NOMO-1 treated with DMSO at 0.1 percent for 48 hours (cell line): Measurements from ENCODE around the gene RUFY3.
A peak's percentile ranks its signal among the peaks of the same experiment; 100 is the strongest.
"Not testable (repeated sequence)": the region's sequence is repeated elsewhere in the genome, so short reads cannot be mapped to it uniquely, and the experiment has no call there.

Source experiments
- DNase-seq: peaks from one replicate; lab custom pipeline; 2025; ENCODE audit not compliant: unreplicated experiment; lab: John Stamatoyannopoulos, UW

Gene RUFY3

DNA sequence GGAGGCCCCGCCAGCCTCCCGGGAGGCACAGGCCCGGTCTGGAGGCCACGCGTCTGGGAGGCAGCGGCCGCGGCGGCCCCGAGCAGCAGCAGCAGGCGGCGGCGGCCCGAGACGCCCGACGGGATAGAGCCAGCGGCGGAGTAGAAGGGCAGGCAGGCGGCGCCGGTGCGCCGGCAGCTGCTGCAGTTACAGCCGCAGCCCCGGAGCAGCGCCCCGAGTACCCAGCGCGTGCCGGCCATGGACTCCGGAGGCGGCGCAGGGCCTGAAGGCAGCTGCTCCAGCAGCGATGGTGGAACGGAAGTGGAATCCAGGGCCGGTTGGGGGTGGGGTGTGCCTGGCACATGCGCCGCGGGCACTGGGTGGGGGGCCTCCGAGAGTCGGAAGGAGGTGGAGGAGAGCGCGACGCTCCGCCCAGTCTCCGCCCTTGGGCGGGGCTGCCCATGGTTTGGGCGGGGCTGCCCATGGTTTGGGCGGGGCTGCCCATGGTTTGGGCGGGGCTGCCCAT is 117.9 kb downstream of the RUFY3 start, which contains the start of gene GRSF1:
Gene GRSF1, minus strand, starts transcription at position 302 of the 505 bp plus-strand sequence. Its CDS starts 63 bp downstream, at position 239.
- peak; percentile 70 for DNase-seq

DNA sequence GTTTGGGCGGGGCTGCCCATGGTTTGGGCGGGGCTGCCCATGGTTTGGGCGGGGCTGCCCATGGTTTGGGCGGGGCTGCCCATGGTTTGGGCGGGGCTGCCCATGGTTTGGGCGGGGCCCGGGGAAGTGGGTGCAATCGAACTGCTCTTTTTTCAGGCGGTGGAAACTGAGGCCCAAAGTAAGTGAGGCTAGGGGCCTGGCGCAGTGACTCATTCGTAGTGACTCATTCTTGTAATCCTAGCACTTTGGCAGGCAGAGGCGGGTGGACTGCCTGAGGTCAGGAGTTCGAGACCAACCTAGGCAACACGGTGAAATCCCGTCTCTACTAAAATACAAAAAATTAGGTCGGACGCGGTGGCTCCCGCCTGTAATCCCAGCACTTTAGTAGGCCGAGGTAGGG is 118.4 kb downstream of the RUFY3 start:
- DNase-seq = not testable (repeated sequence)

DNA sequence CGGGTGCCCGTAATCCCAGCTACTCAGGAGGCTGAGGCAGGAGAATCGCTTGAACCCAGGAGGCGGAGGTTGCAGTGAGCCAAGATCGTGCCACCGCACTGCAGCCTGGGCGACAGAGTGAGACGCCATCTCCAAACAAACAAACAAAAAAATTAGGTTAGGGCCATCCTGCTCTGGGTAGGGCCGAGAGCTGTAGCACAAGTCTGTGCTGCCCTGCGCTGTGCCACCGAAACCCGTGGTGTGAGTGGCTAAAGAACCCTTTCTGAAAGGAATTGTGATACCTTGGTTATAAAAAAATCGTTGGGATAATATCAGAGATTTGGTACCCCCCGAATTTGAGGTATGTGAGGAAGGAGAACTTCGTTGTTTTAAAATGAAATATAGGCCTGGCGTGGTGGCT is 118.9 kb downstream of the RUFY3 start:
- DNase-seq = not testable (repeated sequence)

DNA sequence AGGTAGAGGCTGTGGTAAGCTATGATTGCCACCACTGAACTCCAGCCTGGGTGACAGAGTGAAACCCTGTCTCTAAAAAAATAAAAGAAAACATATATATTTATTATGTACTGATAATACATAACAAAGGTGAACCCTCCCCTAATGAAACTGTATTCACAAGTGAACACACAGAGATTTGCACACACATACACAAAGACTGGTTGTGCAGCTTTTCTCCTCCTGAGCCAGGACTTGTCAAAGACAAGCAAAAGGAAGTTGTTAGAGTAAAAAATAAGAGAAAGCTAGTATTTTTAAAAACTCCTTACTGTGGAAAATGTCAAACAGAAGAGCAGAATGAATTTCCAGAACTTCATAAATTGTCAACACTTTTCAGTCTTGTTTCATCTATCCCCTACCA is 119.4 kb downstream of the RUFY3 start:
- no peak for DNase-seq

DNA sequence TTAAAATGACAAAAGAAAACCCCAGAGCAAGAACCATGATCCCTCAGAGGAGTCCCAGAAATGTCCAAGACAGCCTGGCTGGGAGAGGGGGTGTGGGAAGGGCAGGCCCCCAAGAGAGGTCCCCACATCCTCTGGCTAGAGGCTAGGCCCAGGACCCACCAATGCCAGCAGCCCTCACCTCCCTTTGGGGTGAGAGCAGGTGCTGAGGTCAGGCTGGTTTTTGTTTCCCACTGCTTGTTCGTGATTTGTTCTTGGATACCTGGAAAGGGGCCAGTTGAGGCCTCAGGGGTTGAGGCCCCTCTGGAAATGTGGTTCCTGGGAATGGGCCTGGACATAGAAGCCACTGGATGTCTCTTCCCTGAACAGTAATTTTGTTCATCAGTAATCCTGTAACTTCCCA is 120.2 kb downstream of the RUFY3 start:
- DNase-seq = no peak

DNA sequence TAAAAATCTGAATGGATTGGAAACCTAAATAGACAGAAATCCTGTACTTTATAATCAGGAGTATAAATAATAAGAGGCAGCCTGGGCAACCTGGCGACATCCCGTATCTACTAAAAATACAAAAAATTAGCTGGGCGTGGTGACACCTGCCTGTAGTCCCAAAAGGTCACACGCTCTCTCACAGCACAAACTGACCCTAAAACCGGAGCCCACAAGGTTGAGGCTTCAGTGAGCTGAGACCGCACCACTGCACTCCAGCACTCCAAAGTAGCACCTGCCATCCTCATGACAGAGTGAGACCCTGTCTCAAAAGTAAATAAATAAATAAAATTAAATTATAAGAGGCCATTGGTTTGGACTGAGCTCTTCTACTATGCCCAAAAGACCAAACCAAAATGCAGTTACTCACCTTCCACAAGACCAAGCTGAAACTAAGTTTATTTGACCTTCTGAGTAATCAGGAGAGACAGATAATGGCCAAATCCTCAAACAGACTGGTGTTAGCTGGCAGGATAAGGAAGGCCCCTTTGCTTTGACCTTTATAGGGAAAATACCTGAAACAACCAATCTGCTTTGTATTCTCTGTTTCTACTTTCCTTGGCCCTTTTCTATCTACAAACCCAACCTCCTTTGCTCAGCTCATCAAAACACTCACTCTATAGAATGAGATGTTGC is 121.1 kb downstream of the RUFY3 start:
- DNase-seq = no peak

DNA sequence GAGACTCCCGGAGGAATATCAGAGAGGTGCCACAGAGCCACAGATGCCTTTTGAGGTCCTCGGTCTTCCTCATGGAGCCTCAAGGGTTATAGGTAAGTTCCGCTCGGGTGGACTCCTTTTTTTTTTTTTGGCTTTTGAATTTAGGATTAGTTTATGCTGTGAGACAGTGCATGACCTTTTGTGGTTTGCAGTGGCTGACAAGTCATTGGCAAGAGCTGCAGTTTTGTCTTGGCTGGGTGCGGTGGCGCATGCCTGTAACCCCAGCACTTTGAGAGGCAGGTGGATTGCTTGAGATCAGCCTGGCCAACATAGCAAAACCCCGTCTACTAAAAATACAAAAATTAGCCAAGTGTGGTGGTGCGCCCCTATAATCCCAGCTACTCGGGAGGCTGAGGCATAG is 122.4 kb downstream of the RUFY3 start:
- no peak for DNase-seq

DNA sequence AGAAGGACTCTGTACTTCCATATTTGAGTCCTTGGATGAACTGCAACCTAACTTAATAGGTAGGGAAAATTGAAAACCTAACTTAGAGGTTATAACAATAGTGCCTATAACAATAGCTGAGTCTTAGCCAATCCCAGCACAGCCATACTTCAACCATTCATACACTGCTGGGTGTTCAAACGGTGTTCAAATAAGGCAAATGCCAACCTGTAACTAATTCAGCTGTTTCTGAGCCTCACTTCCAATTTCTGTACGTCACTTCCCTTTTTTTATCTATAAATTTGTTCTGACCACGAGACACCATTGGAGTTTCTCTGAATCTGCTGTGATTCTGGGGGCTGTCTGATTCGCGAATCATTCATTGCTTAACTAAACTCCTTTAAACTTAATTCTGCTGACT is 127.5 kb downstream of the RUFY3 start:
- DNase-seq = peak; percentile 72

DNA sequence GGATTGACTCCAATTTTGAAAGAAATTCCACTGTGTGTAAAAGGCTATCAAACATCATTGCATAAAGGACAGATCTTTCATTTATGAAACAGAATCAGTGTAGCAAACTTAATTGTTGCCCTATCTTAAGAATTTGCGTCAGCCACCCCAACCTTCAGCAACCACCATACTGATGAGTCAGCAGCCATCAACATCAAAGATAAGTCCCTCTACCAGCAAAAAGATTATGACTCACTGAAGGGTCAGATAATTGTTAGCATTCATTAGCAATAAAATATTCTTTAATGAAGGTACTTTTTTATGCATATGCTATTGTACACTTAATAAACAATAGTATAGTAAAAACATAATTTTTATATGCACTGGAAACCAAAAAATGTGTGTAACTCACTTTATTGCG is 133.7 kb downstream of the RUFY3 start:
- no peak for DNase-seq
